ENCODE data around the gene MBP. TPM values are rescaled to one million over a fixed set of nuclear protein-coding genes. Genes with fewer than 3 reads are reported as not detected.

The MBP gene
- total and polyA plus RNA-seq, 10 of the 15 experiments (the other 5 are each of a cell fraction or from before 2014, with no cell fraction given), result 12.2 to 67.8 (median 42.1) TPM

GRCh38 chr18:76963936-76964335 is 168.6 kb downstream of the MBP start:
- H3K4me2 ChIP-seq (ENCODE audit: control insufficient read depth, insufficient read depth), result peak overlapping the region; percentile 68
- H3K27ac ChIP-seq (ENCODE audit: control insufficient read depth, insufficient read depth), result peak overlapping the region; percentile 46
- BruUV-seq (replicated peaks), result no TSS peak
- H3K36me3 ChIP-seq (ENCODE audit: control insufficient read depth in 2 of 2, insufficient read depth in 2 of 2, low read length in 1 of 2), result peaks cover 5 to 12% of the 10 kb centered on the region in 2 experiments; a peak in 3 of 4 replicates
- H3K4me3 ChIP-seq, result 0 out of 2 replicates have a peak overlapping the region, but pooled peaks have one; percentile 17
- RAD21 ChIA-PET (ENCODE audit: unreplicated experiment), result interaction anchor here (0.9 to 5.1 kb wide), 6 partner anchors 12 to 142 kb away, joined by 3 to 70 read pairs (median 4); partner anchors contain the start of gene ZNF236
- intact Hi-C loops (cut with micrococcal nuclease; ENCODE audit: unreplicated experiment) (loop anchor here (2.0 kb wide), 1 partner anchor 17 kb away; no protein-coding TSS in a partner anchor), in situ Hi-C loops (cut with MboI) (no loop called here)
- SMC1A ChIA-PET (ENCODE audit: uncharacterized antibody, unreplicated experiment), result interaction anchor here (0.5 to 9.8 kb wide), 16 partner anchors 8 to 237 kb away, joined by 3 to 140 read pairs (median 4); no protein-coding TSS in a partner anchor
- POLR2A ChIA-PET, result interaction anchor here (1.0 to 1.8 kb wide), 5 partner anchors 13 to 104 kb away, joined by 3 to 4 read pairs (median 3); no protein-coding TSS in a partner anchor
- peaks cover 12% of the 10 kb centered on the region for H3K79me2 ChIP-seq (ENCODE audit: control insufficient read depth, insufficient read depth, low read length)
- no peak overlapping the region for H3K9ac ChIP-seq (ENCODE audit: control insufficient read depth, insufficient read depth, low read length)
- H3K4me1 ChIP-seq (ENCODE audit: control insufficient read depth, insufficient read depth, low read length), result peaks cover 21% of the 10 kb centered on the region
- no peaks in the 10 kb centered on the region for H4K20me1 ChIP-seq (ENCODE audit: control insufficient read depth, insufficient read depth)
- ATAC-seq (peak; percentile 63), DNase-seq (ENCODE audit: low read depth, low spot score) (no peak), FAIRE-seq (peak; percentile 76)
- WGBS (ENCODE audit: insufficient coverage, insufficient replicate concordance, low lambda C conversion rate, missing lambda C conversion rate), result 3% methylated on average over 2 of the region's 2 CpGs
- no peaks in the 10 kb centered on the region for H3K27me3 ChIP-seq (replicated peaks in 1 of 2; ENCODE audit: control insufficient read depth in 2 of 2, insufficient read depth in 2 of 2, low read length in 1 of 2)
- CTCF ChIA-PET, result interaction anchor here (0.9 to 15.3 kb wide), 9 partner anchors 9 to 248 kb away, joined by 3 to 208 read pairs (median 6); no protein-coding TSS in a partner anchor
- no peak overlapping the region for H2AFZ ChIP-seq (ENCODE audit: control insufficient read depth, low read depth, low read length)
- peaks cover 3% of the 10 kb centered on the region; the same call in 2 of the 3 replicates for H3K9me3 ChIP-seq (replicated peaks; ENCODE audit: control insufficient read depth, insufficient read depth, low read length)
- TF ChIP-seq USF2 (IDR thresholded peaks at IDR 0.05; ENCODE audit: borderline replicate concordance, low read depth, low read length) (no peak), MEF2B (IDR thresholded peaks at IDR 0.05; ENCODE audit: partially characterized antibody, poor library complexity, severe bottlenecking) (peak; percentile 18), HSF1 (IDR thresholded peaks at IDR 0.05; ENCODE audit: low read depth, low read length) (no peak), MLLT1 (IDR thresholded peaks at IDR 0.05) (peak; percentile 74), IKZF2 (IDR thresholded peaks at IDR 0.05) (peak in 1 of 2 experiments; percentile 26; a peak in 2 of 4 replicates), RAD21 (IDR thresholded peaks at IDR 0.05; ENCODE audit: insufficient read depth, low read depth, low read length) (no peak), IRF5 (IDR thresholded peaks at IDR 0.05; ENCODE audit: borderline replicate concordance) (no peak), NFYB (IDR thresholded peaks at IDR 0.05; ENCODE audit: insufficient read depth, low read depth, low read length) (no peak), IRF3 (IDR thresholded peaks at IDR 0.05) (no peak), IRF4 (IDR thresholded peaks at IDR 0.05; ENCODE audit: low read depth, low read length) (no peak), KAT2A (conservative IDR thresholded peaks at IDR 0.05; ENCODE audit: control insufficient read depth, low read depth, low read length) (no peak), MYB (IDR thresholded peaks at IDR 0.05; ENCODE audit: borderline replicate concordance, low read depth, low read length) (no peak), BRCA1 (IDR thresholded peaks at IDR 0.05; ENCODE audit: low read depth, low read length) (no peak), NBN (IDR thresholded peaks at IDR 0.05) (peak; percentile 72; the same call in 1 of the 2 replicates), ATF7 (IDR thresholded peaks at IDR 0.05; ENCODE audit: low read depth) (peak; percentile 66), ZNF217 (IDR thresholded peaks at IDR 0.05) (no peak; the same call in 1 of the 2 replicates), MTA2 (IDR thresholded peaks at IDR 0.05; ENCODE audit: low read depth) (peak; percentile 41; the same call in 1 of the 2 replicates), HDGF (IDR thresholded peaks at IDR 0.05) (peak; percentile 69; the same call in 1 of the 2 replicates)

Measured in GM12878 (cell line).